GM18498 (cell line): ENCODE results near the gene NPHP4.

Source experiments
- ATAC-seq: cut with Tn5 transposase; IDR thresholded peaks from one replicate; pipeline ENCODE4 v1.9.1; 2021; ENCODE audit warnings: mild to moderate bottlenecking, moderate library complexity; ENCODE audit not compliant: unreplicated experiment

NPHP4 gene

DNA sequence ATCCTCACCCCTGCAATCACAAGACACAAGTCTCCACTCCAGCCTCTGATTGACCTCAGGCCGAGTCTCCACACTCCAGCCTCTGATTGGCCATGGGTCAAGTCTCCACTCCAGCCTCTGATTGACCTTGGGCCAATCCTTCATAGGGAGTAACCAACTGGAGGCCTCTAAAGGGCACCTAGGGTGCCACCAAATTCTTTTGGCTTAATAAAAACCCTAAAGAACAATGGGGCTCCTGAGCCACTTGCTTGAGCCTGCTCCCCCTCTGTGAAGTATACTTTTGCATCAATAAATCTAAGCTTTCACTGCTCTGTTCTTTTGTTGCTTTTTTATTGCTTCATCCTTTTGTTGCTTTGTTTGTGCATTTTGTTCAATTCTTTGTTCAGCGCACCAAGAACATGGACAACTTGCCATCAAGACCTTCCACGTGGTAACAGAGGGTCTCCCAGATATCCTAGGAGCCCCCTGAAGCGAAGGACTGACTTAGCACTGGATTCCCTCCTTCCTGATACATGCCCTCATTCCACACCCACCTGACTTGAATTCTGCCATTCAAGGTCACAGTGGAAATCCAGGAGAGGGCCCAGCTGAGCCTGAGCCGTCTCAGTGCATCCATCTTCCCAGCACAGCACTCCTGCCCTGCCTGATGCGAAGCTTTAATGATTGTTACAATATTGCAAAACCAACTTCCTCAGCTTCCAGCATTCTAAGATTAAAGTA, 152.9 kb downstream of the NPHP4 start:
- ATAC-seq, result no peak

DNA sequence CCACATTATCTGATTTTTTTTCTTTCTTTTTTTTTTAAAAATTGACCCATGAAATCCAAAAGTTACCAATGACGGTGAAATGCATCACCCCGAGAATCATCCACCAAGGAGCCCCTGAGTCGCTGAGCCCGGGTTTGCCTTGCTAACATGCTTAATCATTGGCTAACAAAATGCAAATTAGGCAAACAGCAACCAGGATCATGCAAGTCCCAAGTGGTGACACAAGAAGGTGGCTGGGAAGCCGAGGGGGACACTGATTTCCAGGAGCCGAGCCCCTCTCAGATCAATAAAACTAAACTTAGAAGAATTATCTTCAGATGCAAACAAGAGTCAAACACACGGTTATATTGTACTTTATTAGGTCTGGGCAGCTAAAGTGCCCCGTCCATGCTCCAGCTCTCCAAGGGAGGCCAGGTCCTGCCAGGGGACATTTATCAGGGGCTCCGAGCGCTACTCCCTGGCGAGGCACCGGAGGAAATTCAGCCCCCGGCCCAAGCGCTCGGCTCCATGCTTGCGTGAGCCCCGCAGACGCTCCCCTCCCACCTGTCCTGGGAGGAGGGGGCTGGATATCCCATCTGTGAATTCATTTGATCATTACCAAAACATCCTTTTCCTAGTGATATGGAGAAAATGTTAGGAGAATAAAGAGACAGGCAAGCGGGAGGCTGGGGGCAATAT, 154.1 kb downstream of the NPHP4 start:
- no peak for ATAC-seq

DNA sequence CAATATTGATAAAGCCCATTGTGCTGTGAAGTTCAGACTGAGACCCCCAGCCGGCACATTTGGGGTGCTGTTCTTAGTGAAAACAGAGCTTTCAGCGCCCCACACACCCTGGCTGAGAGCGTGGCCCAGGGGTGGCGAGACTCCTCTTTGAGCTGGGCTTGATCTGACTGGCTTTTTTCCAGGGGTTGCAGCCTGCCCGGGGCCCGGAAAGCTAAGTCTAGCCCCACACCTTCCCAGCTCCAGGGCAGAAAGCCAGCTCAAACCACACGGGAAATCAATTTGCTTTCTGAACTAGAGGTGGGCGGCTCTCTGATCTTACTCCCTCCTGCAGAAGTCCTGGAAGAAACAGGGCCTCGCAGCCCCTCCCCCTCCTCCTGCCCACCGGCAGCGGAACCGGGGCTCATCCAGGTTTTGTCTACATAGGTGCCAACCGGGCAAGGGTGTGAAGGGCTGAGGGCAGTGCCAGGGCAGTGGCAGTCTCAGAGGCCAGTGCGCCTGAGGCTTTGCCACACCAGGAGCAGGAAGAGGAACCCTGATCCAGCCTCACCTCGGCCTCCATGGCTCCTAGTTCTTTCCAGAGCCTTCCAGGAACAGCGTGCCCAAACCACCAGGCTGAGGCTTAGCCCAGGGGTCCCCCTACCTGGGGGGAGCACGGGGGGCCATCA, 155.3 kb downstream of the NPHP4 start:
- ATAC-seq, result no peak

DNA sequence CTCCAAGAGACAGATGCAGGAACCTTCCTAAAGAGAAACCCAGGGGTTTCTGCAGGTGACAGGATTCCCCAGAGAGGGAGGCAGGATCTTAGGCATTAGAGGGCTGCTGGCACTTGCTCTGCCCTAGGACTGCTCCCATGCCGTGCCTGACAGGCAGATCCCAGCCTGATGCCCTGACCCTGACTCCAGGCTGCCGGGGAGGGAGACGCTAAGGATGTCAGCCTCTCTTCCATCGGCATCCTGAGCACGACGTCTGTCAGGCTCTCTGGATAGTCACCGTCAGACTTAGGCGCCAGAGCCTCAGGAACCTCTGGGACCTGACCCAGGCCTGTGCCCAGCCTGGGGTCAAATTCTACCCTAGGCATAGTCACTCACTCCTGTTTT, 157.1 kb downstream of the NPHP4 start:
- no peak for ATAC-seq

DNA sequence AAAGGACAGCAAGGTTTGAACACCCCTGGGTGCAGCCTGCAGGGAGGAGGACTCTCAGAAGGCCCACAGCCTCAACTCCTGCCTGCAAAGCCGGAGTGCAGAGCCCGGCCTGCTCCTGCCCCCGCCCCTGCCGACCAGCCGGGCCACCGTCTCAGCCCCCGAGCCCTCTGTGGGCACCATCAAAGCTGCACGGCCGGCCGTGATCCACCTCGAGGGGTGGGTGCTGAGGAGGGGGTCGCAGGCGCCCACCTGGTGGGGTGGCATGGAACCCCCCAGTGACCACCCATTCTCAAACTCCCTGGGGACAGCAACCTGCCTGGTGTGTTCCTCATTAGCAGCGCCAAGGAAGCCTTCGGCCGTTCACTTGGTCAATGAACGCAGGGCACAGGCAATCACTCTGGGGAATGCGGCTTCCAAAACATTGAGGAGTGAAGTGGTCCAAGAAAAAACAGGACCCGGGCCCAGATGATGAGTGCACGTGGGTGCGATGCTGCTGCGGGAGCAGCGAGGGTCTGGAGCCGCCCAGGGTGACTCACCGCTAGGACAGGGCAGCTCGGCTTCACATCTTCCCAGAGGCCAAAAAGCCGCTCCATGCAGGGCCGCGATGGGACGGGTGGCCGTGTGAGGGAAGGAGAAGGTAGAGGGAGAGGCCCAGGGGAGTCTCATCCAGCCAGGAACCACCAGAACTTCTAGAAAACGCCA, 157.6 kb downstream of the NPHP4 start:
- no peak for ATAC-seq

DNA sequence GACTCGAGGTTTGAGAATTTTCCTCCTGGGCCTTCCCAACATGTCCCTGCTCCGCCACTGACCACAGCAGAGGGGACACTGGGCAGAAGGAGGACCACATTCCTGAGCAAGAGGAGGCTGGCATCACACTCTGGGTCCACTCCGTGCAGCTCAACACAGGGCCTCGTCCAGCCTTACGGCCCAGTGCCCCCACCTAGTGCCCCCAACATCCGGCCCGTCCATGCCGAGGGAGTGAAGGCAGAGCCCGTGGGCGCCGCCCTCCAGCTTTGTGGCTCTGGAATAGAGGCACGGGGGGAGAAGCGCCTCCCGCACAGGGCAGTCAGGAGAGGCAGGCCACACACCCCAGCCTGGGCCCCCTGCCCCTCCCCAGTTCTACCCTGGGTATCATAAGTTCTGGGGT, 158.3 kb downstream of the NPHP4 start:
- ATAC-seq, result no peak

DNA sequence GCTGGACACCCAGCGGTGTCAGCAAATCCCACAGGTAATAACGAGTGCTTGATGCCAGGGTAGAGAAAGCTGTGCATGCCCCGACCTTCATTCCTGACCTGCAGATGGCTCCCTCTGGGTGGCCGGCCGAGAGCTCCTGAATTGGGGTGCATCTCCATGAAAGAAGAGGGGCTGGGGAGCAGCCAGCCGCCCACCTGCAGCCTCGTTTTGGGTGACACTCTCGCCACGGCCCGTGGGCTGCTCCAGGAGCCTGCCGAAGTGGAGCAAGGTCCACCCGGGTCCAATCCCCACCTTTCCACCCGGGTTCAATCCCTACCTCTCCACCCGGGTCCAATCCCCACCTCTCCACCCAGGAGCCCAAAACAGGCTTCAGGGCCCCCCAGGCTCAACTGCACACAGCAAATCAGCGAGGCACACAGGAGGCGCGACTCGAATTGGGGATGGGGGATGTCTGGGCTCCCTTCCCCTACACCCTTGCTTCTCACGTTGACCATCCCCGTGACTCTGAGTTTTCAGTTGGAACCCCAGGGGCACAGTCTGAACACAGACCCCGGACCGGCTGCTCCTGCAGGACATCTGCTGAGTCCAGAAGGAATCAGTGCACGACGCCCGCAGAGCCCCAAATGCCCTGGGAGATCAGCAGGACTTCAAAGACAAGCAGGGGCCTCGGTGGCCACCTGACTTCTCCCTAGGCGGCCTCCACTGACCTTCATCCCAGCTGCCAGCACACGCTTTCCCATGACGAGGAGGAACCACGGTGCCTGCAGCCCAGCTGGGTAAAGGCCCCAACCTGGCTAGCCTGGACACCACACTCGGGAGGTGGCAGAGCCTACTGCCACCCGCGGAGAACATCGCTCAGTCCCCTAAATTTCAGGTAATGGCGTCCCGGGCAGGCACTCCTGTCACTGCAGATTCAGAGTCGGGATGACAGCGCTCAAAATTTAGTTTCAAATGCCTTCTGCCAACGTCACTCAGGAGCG, 159.0 kb downstream of the NPHP4 start:
- no peak for ATAC-seq

DNA sequence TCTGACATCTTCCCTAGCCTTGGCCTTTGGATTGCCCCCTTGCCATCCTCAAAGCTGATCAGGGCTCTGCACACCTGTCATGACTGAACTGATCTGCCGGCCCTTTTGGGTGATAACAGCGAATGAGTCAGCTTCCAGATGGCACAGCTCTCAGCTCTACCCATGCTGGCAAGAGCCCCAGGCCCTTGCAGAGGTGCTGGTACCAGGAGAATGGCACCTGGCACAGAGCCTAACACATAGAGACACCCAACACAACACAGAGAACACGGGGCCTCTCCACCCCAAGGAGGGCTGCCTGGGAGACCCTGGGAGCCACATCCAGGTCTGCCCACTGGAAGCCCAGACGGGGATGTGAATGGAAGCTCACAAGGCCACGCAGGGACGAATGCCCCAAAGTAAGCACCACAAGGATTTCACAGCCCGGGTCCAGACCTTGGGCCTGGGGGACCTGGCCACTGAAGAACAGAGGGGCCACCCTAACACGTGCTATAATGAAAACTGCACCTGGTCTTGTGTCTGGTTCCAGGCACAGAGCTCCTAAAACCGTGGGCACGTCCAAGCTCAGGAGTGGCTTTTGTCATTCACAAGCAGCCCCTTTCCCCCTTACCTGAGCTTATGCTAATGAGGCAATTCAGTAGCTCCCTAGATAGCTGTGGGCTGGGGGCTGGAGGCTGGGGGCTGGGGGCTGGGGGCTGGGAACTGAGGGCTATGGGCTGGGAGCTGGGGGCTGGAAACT, 160.5 kb downstream of the NPHP4 start:
- no peak for ATAC-seq

DNA sequence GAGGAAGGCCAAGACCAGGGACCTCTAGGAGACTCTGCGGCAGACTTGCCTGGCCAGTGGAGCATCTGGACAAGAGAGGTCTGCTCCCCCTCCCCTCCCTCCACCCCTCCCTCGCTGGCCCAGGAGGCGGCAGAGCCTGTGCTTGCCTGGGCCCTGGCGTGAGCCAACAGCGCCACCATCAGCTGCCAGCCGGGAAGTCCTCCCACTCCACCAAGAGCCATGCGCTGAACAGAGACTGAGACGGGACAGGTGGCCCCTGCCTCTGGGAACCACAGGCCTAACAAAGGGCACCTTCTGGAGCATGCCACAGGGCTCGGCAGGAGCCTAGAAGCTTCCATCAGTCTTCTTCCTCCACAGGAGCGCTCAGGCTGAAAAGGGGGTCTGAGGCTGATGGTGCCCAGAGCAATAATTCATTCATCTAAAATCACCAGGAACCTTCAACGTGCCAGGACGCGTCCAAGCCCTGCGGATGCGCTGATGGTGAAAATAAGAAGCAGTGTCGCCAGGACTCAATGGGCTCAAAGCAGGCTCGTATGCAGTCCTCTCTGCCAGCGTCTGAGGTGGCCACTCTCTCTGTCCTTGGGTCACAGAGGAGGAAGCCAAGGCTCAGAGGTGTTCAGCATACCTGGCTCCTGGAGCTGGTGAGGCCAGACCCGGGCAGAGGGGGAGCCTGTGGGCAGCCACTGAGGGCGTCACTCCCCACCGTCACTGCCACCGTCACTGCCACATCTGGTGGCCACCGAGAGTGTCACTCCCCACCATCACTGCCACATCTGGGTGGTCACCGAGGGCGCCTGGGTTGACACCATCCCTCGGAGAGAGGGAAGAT, 161.2 kb downstream of the NPHP4 start:
- ATAC-seq, result no peak

DNA sequence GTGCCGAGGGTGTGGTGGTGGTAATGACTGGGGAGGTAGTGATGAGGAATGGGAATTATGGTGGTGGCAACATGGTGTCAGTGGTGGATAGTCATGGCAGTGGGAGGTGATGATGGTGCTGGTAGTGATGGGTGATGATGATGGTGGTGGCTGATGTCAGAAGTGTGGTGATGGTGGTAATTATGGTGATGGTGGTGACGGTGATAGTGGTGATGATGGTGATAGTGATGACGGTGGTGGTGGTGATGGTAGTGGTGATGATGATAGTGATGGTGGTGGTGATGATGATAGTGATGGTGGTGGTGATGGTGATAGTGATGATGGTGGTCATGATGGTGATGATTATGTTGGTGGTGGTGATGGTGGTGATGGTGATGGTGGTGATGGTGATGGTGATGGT, 162.8 kb downstream of the NPHP4 start:
- ATAC-seq, result no peak

DNA sequence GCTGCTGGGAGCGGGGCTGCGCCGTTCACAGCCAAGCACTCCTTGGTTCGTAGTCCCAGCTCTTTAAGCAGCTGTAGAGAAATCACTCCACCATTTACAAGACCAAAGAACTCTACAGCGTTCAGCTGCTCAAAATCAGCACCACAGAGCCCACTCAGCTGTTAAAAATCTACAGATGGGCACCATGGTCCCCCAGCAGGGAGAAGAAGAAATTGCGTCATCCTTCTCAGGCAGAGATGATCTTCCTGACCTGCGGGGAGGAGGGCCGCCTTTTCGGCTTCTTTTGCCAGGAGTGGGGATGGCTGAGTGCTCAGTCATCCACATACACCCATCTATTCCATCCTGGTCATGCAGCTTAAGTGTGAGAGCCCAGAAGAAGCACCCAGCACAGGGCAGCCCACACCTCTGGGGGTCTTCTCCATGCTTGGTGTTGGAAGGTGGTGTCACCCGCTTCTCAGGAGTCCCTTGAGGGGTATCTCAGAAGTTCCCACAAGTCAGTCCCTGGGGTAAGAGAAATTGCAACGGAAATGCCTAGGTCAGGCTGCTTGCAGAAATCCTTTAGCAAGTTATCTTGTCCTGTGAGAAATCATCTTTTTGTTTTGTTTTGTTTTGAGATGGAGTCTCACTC, 163.8 kb downstream of the NPHP4 start:
- ATAC-seq, result no peak

DNA sequence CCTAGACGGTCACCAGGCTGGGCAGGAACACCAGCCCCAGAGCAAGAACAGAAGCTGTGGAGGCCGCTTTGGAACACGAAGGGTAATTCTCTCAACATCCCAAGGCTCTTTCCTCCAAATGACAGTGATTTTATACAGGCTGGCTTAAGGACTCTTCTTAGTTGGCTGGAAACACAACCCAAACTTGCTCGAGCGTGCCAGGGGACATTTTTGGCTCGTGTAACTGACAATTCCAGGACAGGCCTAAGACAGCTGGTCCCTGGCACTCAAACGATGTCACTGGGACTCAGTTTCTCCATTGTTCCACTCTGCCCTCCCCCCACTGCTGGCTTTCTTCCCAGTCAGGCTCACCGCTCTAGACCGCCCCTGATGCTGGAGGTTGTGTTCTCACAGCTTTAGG, 164.7 kb downstream of the NPHP4 start:
- no peak for ATAC-seq

DNA sequence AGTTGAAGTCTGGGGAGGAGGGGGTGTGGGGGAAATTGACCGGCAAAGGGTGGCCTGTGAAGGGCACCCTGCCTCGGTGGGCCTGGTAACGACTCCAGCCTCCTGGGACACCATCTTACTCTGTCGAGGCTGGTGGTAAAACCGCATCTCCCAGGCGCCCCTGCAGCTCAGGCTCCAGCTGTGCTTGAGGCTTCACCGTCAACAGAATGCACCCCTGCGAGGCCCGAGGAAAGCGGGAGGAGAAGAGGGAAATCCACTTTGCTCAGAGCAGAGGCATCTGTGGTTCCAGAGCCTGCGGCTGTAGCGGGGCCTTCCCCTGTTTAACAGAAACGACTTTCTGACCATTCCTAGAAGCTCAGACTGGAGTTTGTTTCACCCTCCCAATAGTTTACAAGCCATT, 165.6 kb downstream of the NPHP4 start:
- ATAC-seq, result no peak

DNA sequence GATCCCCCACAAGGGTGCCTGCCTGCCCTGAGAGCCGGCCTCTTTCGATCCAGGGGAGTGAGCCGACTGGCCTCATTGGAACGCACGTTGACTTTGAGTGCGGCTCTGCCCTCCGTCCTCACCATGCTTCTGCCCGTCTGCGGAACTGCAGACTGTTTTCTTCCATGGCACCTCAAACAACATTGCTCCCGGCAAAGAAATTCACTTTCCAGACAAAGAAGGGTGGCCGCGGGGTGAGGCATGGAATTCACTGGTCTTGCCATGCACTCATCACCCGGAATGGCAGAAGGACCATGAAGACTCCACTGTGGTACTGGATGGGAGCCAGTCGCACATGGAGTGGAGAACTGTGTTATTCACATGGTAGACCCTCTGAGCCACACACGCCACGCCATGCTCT, 169.5 kb downstream of the NPHP4 start:
- ATAC-seq, result no peak

DNA sequence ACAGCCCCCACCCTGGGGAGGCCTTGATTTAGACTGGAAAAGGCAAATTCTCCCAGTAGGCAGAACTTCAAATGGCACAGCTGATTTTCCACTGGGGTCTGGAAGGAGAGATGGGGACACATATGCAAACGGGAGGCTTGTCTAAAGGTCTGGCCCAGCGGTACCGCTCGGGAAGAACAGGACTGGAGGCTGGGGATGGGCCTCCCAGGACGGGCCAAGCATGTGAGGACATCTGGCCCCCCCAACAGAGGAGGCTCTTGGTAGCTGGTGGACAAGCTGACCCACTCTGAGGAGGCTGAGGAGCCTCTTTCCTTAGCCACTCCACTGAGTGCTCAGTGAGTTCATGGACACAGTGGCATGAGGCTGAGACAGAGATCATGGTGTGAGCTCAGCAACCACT, 170.0 kb downstream of the NPHP4 start:
- ATAC-seq, result no peak

DNA sequence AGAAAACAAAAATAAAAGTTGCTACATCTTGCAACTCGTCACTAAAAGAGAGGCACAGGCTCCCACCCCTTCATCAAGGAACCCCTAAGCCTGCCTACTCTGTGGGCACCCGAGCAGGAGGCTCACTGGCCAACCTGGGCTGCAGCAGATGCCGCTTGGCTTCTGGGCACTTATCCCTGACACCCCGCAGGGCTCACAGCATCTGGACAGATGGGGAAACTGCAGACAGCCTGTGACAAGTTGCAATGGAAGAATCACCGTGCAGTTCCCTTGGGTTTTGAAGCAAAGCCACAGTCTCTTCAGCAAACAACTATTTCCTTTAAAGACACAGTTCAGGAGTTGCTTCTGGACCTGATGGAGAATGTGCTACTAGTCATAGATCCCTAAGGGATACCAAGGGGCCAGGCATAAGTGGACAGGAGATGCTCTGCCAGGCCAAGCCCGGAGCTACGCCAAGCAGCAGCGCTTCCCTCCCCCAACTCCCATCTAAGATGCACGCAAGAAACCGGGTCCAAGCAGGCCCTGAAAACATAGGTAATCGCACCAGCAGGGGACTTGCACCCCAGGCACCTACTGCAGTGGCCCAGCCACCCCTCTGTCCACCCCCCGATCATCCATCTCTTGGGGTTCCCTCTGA, 170.6 kb downstream of the NPHP4 start:
- no peak for ATAC-seq

DNA sequence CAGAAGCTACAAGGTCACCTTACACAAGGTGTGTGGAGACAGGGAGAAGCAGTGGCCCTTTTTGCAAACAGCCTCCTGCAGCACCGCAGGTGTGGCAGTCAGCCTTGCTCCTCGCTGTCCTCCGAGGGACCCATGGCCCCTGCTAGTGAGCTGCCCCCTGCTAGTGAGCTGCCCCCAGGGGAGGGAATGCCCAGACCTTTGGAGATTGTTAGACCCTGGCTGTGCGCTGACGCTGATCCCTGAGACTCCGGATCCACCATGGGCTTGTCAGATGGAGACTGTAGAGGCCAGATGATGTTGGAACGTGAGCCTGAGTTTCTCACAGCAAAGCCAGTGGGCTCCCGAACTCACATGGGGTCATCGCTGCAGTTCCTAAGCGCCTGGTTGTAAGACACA, 172.2 kb downstream of the NPHP4 start:
- no peak for ATAC-seq

DNA sequence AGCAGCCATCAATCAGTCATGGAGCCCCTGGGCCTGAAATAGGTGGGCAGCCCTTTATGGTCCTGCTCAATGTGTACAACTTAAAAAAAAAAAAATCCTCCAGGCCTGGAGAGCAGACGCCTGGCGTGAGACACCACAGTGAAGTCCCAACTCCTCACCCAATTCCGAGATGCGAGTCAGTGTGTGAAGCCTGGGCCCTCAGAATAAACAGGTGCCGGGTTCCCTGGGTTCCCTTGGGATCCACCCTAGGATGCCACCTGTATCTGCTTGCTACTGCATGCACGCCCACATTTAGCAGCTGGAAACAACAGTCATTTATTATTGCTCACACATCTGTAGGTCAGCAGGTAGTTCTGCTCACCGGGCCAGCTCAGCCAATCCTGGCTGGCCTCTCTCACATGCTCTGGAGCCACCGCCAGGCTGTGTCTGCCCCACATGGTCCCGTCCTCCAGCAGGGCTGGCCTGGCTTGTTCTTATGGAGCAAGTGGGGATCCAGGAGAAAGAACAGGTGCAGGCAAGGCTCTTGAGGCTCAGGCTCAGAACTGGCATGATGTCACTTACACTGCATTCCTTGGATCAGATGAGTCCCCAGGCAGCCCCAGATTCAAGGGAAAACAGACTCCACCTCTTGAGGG, 172.7 kb downstream of the NPHP4 start:
- no peak for ATAC-seq
